Fibroblast of lung (primary cell): Measurements from ENCODE around the gene CYP2J2. TPM values are rescaled to one million over a fixed set of nuclear protein-coding genes. Genes with fewer than 3 reads are reported as not detected.
"Not testable (repeated sequence)": the region's sequence is repeated elsewhere in the genome, so short reads cannot be mapped to it uniquely, and the experiment has no call there.

ENCODE experiments used
- DNase-seq, 2 donors: peaks; one replicate each; pipeline versions ENCODE4 v3.0.0 to v3.0.0-alpha.2; 2010; ENCODE audit warnings: low read depth in 2 of 2
- H2AFZ ChIP-seq: 2 replicates; pipeline ENCODE4 v1.5.1; 2012; ENCODE audit warnings: low read length, control low read depth, inconsistent platforms
- H3K27ac ChIP-seq: 2 replicates; pipeline ENCODE4 v1.5.1; 2011; ENCODE audit warnings: low read length, control low read depth; ENCODE audit not compliant: insufficient read depth
- H3K27me3 ChIP-seq: 2 replicates; pipeline ENCODE4 v1.5.1; 2011; ENCODE audit warnings: mild to moderate bottlenecking, low read length; ENCODE audit not compliant: control insufficient read depth, insufficient read depth
- H3K36me3 ChIP-seq: 2 replicates; pipeline ENCODE4 v1.5.1; 2011; ENCODE audit warnings: low read length; ENCODE audit not compliant: control insufficient read depth, insufficient read depth
- H3K4me1 ChIP-seq: 2 replicates; pipeline ENCODE4 v1.5.1; 2011; ENCODE audit warnings: low read length; ENCODE audit not compliant: control insufficient read depth, insufficient read depth; ENCODE audit errors: extremely low read depth
- H3K4me2 ChIP-seq: 2 replicates; pipeline ENCODE4 v1.5.1; 2011; ENCODE audit warnings: low read length, control low read depth; ENCODE audit not compliant: insufficient read depth; ENCODE audit errors: extremely low read depth
- H3K4me3 ChIP-seq, 4 experiments: fragments of 200-600 bp in 1 of 4; sonication (generic) in 1 of 4; replicated peaks in 1 of 4; 2 replicates each; pipeline ENCODE4 v1.5.1; 2011 to 2016; ENCODE audit warnings: low read length in 4 of 4, low read depth in 3 of 4, mild to moderate bottlenecking in 3 of 4, control low read depth in 2 of 4, inconsistent platforms in 1 of 4, mixed read lengths in 1 of 4; ENCODE audit not compliant: insufficient read depth in 1 of 4; ENCODE audit errors: control extremely low read depth in 1 of 4
- H3K79me2 ChIP-seq: 2 replicates; pipeline ENCODE4 v1.5.1; 2012; ENCODE audit warnings: mild to moderate bottlenecking, low read length, inconsistent platforms; ENCODE audit not compliant: control insufficient read depth, insufficient read depth
- H3K9ac ChIP-seq: 2 replicates; pipeline ENCODE4 v1.5.1; 2011; ENCODE audit warnings: mild to moderate bottlenecking, low read length, control low read depth; ENCODE audit not compliant: insufficient read depth
- H3K9me3 ChIP-seq: 2 replicates; pipeline ENCODE4 v1.5.1; 2012; ENCODE audit warnings: low read depth, low read length; ENCODE audit not compliant: control insufficient read depth, insufficient read depth
- H4K20me1 ChIP-seq: 2 replicates; pipeline ENCODE4 v1.5.1; 2011; ENCODE audit warnings: low read length; ENCODE audit not compliant: control insufficient read depth, insufficient read depth; ENCODE audit errors: extremely low read depth
- EZH2 ChIP-seq: IDR thresholded peaks from 2 replicates; pipeline ENCODE4 v1.5.1; 2012; ENCODE audit warnings: low read length, control low read depth, mild to moderate bottlenecking; ENCODE audit errors: missing control alignments
- polyA plus RNA-seq, 2 donors: library from polyadenylated mRNA; depleted of rRNA in 1 of 2; stranded (reverse) in 1 of 2; unstranded in 1 of 2; fragments of >200 nt; gene quantifications; 2 replicates each; pipeline ENCODE4 v1.2.1, GENCODE V29; 2011 to 2012; ENCODE audit warnings: missing spikeins in 1 of 2
- total RNA-seq: library from RNA; depleted of rRNA; stranded (reverse); fragments of >200 nt; gene quantifications from 2 replicates; pipeline ENCODE4 v1.2.1, GENCODE V29; 2014
- TF ChIP-seq, protein P1 (sequence below), 2 donors: IDR thresholded peaks in 1 of 2; conservative IDR thresholded peaks in 1 of 2; 1 replicate in 1 of 2; 2 replicates in 1 of 2; pipeline ENCODE4 v1.5.1; 2011 to 2012; ENCODE audit warnings: low read length in 2 of 2, control low read depth in 1 of 2, inconsistent platforms in 1 of 2, low read depth in 1 of 2, mild to moderate bottlenecking in 1 of 2

The CYP2J2 gene
- total and polyA plus RNA-seq, 2 donors (not counting 1 experiment from before 2014, with no cell fraction given) = 0.03 to 0.17 TPM

DNA sequence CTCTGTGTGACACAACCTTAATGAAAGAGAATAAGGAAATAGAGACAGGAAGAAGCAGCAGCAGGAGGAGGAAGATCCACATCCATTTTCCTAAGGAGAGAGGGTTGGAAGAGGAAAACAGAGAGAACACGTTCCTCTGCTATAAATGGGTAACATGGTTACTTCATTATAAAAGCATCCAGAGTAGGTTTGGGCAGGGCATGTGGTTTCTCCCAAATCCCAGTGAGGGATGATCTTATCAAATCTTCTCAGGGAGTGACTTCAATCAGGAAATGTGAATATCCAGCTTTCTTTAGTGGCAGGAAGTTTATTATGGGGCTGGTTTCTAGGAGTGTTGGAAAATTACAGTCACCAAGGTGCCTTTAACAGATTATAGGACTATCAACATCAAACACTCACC lies 11.1 kb downstream of the CYP2J2 start:
- H3K4me1 ChIP-seq = no peaks in the 10 kb centered on the region
- no peaks in the 10 kb centered on the region for H4K20me1 ChIP-seq
- H3K4me2 ChIP-seq = no peak overlapping the region
- no peak overlapping the region for H3K9ac ChIP-seq
- no peak overlapping the region for H2AFZ ChIP-seq
- DNase-seq = no peak
- TF ChIP-seq, protein P1, sequence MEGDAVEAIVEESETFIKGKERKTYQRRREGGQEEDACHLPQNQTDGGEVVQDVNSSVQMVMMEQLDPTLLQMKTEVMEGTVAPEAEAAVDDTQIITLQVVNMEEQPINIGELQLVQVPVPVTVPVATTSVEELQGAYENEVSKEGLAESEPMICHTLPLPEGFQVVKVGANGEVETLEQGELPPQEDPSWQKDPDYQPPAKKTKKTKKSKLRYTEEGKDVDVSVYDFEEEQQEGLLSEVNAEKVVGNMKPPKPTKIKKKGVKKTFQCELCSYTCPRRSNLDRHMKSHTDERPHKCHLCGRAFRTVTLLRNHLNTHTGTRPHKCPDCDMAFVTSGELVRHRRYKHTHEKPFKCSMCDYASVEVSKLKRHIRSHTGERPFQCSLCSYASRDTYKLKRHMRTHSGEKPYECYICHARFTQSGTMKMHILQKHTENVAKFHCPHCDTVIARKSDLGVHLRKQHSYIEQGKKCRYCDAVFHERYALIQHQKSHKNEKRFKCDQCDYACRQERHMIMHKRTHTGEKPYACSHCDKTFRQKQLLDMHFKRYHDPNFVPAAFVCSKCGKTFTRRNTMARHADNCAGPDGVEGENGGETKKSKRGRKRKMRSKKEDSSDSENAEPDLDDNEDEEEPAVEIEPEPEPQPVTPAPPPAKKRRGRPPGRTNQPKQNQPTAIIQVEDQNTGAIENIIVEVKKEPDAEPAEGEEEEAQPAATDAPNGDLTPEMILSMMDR (conservative IDR thresholded peaks at IDR 0.05 in 1 of 2, IDR thresholded peaks at IDR 0.05 in 1 of 2; ENCODE audit: low read depth in 1 of 2, low read length in 2 of 2) = no peak
- H3K79me2 ChIP-seq = no peaks in the 10 kb centered on the region
- H3K9me3 ChIP-seq = no peaks in the 10 kb centered on the region
- no peaks in the 10 kb centered on the region for H3K27me3 ChIP-seq
- no peaks in the 10 kb centered on the region for H3K36me3 ChIP-seq
- no peak overlapping the region for H3K4me3 ChIP-seq
- no peak overlapping the region for H3K27ac ChIP-seq

DNA sequence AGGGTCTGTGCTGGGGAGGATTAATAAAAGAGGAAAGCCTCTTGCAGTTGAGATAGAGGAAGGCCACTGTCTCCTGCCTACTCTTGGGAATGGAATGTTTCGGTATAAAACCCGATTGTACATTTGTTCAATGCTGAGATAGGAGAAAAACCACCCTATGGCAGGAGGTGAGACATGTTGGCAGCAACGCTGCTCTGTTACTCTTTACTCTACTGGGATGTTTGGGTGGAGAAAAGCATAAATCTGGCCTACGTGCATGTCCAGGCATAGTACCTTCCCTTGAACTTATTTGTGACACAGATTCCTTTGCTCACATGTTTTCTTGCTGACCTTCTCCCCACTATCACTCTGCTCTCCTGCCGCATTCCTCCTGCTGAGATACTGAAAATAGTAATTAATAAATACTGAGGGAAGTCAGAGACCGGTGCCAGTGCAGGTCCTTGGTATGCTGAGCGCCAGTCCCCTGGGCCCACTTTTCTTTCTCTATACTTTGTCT lies 11.7 kb downstream of the CYP2J2 start:
- H3K9ac ChIP-seq, H3K79me2 ChIP-seq, H3K4me3 ChIP-seq, H3K4me2 ChIP-seq, H3K36me3 ChIP-seq, H4K20me1 ChIP-seq, H3K27me3 ChIP-seq, H3K4me1 ChIP-seq, DNase-seq, H2AFZ ChIP-seq, H3K27ac ChIP-seq, H3K9me3 ChIP-seq: not testable (repeated sequence)

DNA sequence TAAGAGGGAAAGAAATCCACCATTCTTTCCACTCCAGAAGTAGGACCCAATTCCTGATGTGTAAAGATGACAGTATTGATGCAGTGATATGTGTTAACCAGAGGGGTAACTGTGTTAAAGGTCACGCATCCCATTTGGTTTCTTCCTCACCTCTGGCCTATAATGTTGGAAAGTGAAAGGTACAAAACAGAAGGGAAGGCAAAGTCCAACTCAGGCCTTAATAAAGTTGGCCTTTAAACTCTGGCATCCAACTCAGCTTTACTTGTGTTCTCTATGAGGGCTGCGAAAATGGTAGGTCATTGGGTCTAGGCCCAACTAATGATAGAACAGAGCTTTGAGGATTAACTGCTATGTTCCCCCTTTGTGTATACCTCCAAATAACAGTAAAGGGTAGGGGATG lies 17.9 kb downstream of the CYP2J2 start:
- Histone ChIP-seq H4K20me1 (no peaks in the 10 kb centered on the region), H2AFZ (no peak overlapping the region), H3K9me3 (no peaks in the 10 kb centered on the region), H3K36me3 (no peaks in the 10 kb centered on the region), H3K27ac (no peak overlapping the region), H3K9ac (no peak overlapping the region), H3K4me3 (no peak overlapping the region), H3K27me3 (no peaks in the 10 kb centered on the region), H3K4me2 (no peak overlapping the region), H3K4me1 (no peaks in the 10 kb centered on the region), H3K79me2 (no peaks in the 10 kb centered on the region)
- TF ChIP-seq, protein P1 (conservative IDR thresholded peaks at IDR 0.05 in 1 of 2, IDR thresholded peaks at IDR 0.05 in 1 of 2; ENCODE audit: low read depth in 1 of 2, low read length in 2 of 2) = no peak
- no peak for TF ChIP-seq EZH2
- no peak for DNase-seq
